HUES48 (cell line): ENCODE results near the gene GTF3C5.
A peak's percentile ranks its signal among the peaks of the same experiment; 100 is the strongest.

Experiments used
- H3K27ac ChIP-seq: one replicate; pipeline ENCODE4 v1.7.0; 2013; ENCODE audit warnings: low read depth, low read length, inconsistent platforms
- H3K27me3 ChIP-seq: 2 replicates; pipeline ENCODE4 v1.6.1; 2013; ENCODE audit warnings: mild to moderate bottlenecking, low read length; ENCODE audit not compliant: control insufficient read depth, insufficient read depth
- H3K36me3 ChIP-seq: 2 replicates; pipeline ENCODE4 v1.6.1; 2013; ENCODE audit warnings: low read length; ENCODE audit not compliant: control insufficient read depth, insufficient read depth
- H3K4me1 ChIP-seq: 2 replicates; pipeline ENCODE4 v1.6.1; 2013; ENCODE audit warnings: mild to moderate bottlenecking, low read length; ENCODE audit not compliant: control insufficient read depth, insufficient read depth
- H3K4me3 ChIP-seq: 2 replicates; pipeline ENCODE4 v1.5.1; 2013; ENCODE audit warnings: mild to moderate bottlenecking, low read depth, low read length
- H3K9ac ChIP-seq: 2 replicates; pipeline ENCODE4 v1.6.1; 2013; ENCODE audit warnings: mild to moderate bottlenecking, low read depth, low read length, moderate library complexity
- H3K9me3 ChIP-seq: 2 replicates; pipeline ENCODE4 v1.6.1; 2013; ENCODE audit warnings: low read length; ENCODE audit not compliant: control insufficient read depth, insufficient read depth

Gene GTF3C5

GRCh38 chr9:132998831-132999635 lies 31.8 kb upstream of the GTF3C5 start:
- H3K4me3 ChIP-seq: no peak overlapping the region
- peaks cover 28% of the 10 kb centered on the region for H3K27me3 ChIP-seq
- no peak overlapping the region for H3K9ac ChIP-seq
- H3K27ac ChIP-seq: no peak overlapping the region
- no peaks in the 10 kb centered on the region for H3K9me3 ChIP-seq
- peaks cover 30% of the 10 kb centered on the region for H3K4me1 ChIP-seq
- H3K36me3 ChIP-seq: no peaks in the 10 kb centered on the region

GRCh38 chr9:133002147-133003070 lies 28.4 kb upstream of the GTF3C5 start:
- no peaks in the 10 kb centered on the region for H3K9me3 ChIP-seq
- no peak overlapping the region for H3K4me3 ChIP-seq
- no peak overlapping the region for H3K27ac ChIP-seq
- H3K4me1 ChIP-seq: peaks cover 31% of the 10 kb centered on the region
- no peaks in the 10 kb centered on the region for H3K36me3 ChIP-seq
- H3K9ac ChIP-seq: no peak overlapping the region
- H3K27me3 ChIP-seq: peaks cover 49% of the 10 kb centered on the region

DNA sequence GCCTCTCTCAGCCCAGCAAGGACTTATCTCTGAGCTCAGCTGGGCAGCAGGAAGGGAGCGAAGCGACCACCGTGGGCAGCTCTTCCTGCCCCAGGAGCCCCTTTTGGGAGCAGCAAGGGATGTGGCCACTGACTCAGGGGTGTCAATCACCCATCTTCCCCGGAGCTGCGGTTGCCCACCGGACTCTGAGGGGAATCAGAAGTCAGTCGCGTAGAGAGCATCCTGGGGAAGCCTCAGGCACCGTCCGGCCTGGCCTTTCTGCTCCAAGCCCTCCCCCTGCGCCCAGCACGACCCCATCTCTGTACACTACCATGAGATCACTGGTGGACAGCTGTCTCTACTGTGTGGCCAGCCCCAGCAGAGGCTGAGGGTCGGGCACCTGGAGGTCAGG lies 27.7 kb upstream of the GTF3C5 start:
- peaks cover 31% of the 10 kb centered on the region for H3K4me1 ChIP-seq
- H3K9ac ChIP-seq: no peak overlapping the region
- 0 out of 2 replicates have a peak overlapping the region, but pooled peaks have one; percentile 23 for H3K4me3 ChIP-seq
- H3K27me3 ChIP-seq: peaks cover 51% of the 10 kb centered on the region
- no peaks in the 10 kb centered on the region for H3K9me3 ChIP-seq
- no peaks in the 10 kb centered on the region for H3K36me3 ChIP-seq
- no peak overlapping the region for H3K27ac ChIP-seq

- H3K4me3 ChIP-seq: no peak overlapping the region
- H3K9ac ChIP-seq: no peak overlapping the region
Observed at GRCh38 chr9:133003671-133004090, 27.1 kb upstream of the GTF3C5 start.

DNA sequence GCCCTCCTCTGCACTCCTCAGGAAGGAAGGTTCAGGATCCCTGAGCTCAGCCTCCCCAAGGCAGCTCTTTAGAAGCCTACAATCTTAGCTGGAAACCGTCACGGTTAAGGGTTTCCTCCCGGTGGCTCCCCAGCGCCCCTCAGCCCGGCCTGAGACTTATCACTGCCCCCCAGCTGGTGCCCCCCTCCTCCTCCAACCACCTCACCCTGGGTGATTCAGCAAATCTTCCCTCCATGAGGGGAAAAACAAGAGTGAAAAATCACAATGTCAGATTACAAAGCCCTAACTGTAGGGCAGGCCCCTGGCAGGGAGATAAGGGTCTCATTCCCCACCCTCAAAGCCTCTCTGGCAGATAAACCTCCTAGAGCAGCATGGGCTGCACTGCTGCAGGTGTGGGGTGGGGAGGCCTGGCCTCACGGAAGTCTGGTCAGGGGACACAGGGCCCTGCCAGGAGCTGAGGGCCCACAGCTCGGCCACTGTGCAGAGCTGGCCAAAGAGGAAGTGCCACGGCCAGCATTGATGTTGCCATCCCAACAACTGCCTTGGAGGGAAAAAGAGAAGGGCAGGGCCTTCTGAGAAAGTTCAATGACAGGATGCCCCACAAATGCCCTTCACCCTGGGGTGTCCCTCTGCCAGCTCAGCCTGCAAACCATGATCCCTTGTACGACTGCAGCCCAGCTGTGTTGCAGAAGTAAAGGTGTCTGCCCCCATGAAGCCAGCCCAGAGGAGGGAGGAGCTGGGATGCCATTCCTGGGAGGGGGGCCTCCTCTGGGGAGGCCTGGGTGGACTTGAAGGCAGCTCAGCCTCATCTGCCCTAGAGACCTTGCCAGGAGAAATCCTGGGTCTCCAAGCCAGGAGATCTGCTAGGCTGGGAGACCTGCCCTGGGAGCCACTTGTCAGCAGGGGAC lies 26.5 kb upstream of the GTF3C5 start:
- Histone ChIP-seq H3K27ac (peak overlapping the region; percentile 44), H3K9ac (no peak overlapping the region), H3K4me3 (no peak overlapping the region), H3K27me3 (peaks cover 52% of the 10 kb centered on the region), H3K4me1 (peaks cover 31% of the 10 kb centered on the region), H3K9me3 (no peaks in the 10 kb centered on the region), H3K36me3 (no peaks in the 10 kb centered on the region)

More at GRCh38 chr9:133003671-133004090, 27.1 kb upstream of the GTF3C5 start:
- no peaks in the 10 kb centered on the region for H3K9me3 ChIP-seq
- H3K27ac ChIP-seq: peak overlapping the region; percentile 44
- no peaks in the 10 kb centered on the region for H3K36me3 ChIP-seq
- peaks cover 51% of the 10 kb centered on the region for H3K27me3 ChIP-seq
- H3K4me1 ChIP-seq: peaks cover 31% of the 10 kb centered on the region

DNA sequence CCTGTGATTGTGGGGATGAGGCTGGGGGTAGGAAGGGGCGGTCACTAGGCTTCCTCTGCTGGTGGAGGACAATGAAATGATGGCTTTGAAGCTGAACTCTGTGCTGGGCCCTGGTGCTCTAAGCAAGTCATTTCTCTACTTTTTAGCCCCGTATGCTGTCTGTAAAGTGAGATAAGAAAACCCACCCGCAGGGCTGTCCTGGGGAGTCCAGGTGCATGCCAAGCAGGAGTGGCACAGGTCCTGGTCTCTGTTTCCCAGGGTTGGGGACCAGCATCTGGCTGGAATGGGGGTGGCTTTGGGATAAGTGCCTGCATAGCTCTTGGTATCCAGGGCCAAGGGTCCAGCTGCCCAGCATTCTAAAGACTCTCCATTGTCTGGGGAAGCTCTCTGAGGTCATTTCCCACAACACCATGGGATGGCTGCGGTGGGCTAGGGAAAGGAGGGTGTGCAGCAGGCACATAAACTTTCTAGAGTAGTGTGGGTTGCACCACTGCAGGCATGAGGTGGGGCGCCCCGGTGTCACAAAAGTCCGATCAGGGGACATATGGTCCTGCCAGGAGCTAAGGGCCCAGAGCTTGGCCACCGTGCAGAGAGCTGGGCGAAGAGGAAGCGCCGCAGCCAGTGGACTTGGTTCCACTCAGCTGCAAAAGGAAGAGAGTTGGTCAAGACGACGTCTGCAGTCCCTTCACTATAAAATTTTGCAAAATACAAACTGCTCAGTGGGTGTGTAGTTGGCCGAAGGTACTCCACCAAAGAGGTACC lies 25.6 kb upstream of the GTF3C5 start:
- Histone ChIP-seq H3K4me1 (peaks cover 31% of the 10 kb centered on the region), H3K4me3 (no peak overlapping the region), H3K36me3 (no peaks in the 10 kb centered on the region), H3K9ac (no peak overlapping the region), H3K27me3 (peaks cover 52% of the 10 kb centered on the region), H3K27ac (no peak overlapping the region), H3K9me3 (no peaks in the 10 kb centered on the region)

DNA sequence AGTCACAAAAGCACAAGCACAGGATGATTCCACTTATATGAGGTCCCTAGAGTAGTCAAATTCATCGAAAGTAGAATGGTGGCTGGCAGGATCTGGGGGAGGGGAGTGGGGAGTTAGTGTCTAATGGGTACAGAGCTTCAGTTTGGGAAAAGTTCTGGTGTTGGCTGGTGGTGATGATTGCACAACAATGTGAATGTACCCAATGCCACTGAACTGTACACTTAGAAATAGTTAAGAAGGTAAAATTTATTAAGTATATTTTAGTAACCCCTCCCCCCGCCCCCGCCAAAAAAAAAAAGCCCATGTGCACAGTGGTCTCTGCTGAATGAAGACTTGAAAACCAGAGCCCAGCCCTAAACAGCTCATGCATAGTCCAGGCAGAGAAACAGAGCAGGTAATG lies 24.8 kb upstream of the GTF3C5 start:
- no peaks in the 10 kb centered on the region for H3K36me3 ChIP-seq
- H3K9ac ChIP-seq: no peak overlapping the region
- peaks cover 28% of the 10 kb centered on the region for H3K4me1 ChIP-seq
- H3K27ac ChIP-seq: no peak overlapping the region
- H3K27me3 ChIP-seq: peaks cover 51% of the 10 kb centered on the region
- H3K9me3 ChIP-seq: no peaks in the 10 kb centered on the region
- H3K4me3 ChIP-seq: no peak overlapping the region

DNA sequence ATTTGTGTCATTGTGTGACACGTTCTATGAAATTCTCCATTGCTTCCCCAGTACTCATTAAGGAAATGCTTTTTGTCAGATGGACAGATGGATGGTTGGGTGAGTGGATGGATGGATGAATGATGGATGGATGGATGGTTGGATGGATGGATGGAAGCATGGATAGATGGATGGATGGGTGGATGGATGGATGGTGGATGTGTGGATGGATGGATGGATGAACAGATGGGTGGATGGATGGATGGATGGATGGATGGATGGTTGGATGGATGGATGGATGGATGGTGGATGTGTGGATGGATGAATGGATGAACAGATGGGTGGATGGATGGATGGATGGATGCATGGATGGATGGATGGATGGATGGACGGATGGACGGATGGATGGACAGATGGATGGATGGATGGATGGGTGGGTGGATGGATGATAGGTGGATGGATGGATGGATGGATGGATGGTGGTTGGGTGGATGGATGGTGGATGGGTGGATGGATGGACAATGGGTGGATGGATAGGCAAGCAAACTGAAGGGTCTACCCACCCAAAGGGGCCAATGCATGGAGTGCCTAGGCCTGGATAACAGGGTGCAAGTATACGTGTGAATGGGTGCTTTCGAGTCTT lies 24.0 kb upstream of the GTF3C5 start:
- H3K4me1 ChIP-seq: peaks cover 28% of the 10 kb centered on the region
- no peaks in the 10 kb centered on the region for H3K9me3 ChIP-seq
- no peak overlapping the region for H3K27ac ChIP-seq
- H3K27me3 ChIP-seq: peaks cover 48% of the 10 kb centered on the region
- no peak overlapping the region for H3K9ac ChIP-seq
- H3K4me3 ChIP-seq: no peak overlapping the region
- no peaks in the 10 kb centered on the region for H3K36me3 ChIP-seq

DNA sequence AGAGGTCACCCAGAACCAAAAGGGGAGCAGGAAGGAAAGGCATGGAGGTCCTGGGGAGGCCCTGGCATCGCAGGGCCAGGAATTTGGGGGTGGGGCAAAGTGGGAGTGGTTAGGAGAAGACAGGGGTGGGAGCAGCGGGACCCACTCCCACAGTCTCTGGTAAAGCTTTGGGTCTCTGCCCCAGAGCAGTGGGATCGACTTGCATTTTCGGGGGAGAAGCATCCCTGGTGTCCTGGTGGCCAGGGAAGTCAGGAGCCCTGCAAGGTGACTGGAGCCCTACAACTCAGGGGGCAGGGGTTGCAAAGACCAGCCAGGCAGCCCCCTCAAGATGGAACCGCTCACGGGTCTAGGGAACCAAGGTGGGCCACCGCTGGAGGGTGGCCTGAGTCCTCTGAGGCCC lies 22.4 kb upstream of the GTF3C5 start:
- no peak overlapping the region for H3K27ac ChIP-seq

More for the DNA sequence above, 22.4 kb upstream of the GTF3C5 start:
- peaks cover 17% of the 10 kb centered on the region for H3K4me1 ChIP-seq
- peaks cover 33% of the 10 kb centered on the region for H3K27me3 ChIP-seq
- no peaks in the 10 kb centered on the region for H3K9me3 ChIP-seq
- no peak overlapping the region for H3K4me3 ChIP-seq
- H3K36me3 ChIP-seq: no peaks in the 10 kb centered on the region
- H3K9ac ChIP-seq: no peak overlapping the region
